Measurements from ENCODE around the gene TRAPPC12.
"Not testable (repeated sequence)": the region's sequence is repeated elsewhere in the genome, so short reads cannot be mapped to it uniquely, and the experiment has no call there.

TRAPPC12 gene

DNA sequence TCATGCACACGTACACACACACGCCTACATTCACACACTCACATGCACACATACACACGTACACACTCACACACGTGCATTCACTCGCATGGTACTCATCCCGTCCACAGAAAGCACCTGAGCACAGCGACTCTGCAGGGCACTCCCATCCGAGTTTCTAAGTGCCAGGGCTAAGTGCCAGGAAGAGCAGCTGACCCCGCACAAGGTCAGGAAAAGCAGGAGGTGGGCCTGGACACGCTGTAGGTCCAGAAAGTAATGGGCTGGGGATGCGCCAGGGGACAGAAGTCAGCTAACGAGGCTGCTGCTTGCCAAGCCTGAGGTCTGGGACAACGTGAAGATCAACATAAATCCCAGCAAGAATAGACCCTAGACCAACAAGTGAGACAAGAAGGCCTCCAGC, 124.0 kb downstream of the TRAPPC12 start:
- DNase-seq (ENCODE audit: insufficient read length, low spot score) (no peak), FAIRE-seq (no peak)
- TF ChIP-seq, protein P1, sequence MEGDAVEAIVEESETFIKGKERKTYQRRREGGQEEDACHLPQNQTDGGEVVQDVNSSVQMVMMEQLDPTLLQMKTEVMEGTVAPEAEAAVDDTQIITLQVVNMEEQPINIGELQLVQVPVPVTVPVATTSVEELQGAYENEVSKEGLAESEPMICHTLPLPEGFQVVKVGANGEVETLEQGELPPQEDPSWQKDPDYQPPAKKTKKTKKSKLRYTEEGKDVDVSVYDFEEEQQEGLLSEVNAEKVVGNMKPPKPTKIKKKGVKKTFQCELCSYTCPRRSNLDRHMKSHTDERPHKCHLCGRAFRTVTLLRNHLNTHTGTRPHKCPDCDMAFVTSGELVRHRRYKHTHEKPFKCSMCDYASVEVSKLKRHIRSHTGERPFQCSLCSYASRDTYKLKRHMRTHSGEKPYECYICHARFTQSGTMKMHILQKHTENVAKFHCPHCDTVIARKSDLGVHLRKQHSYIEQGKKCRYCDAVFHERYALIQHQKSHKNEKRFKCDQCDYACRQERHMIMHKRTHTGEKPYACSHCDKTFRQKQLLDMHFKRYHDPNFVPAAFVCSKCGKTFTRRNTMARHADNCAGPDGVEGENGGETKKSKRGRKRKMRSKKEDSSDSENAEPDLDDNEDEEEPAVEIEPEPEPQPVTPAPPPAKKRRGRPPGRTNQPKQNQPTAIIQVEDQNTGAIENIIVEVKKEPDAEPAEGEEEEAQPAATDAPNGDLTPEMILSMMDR (IDR thresholded peaks at IDR 0.05; ENCODE audit: insufficient read depth, missing control alignments), result no peak

DNA sequence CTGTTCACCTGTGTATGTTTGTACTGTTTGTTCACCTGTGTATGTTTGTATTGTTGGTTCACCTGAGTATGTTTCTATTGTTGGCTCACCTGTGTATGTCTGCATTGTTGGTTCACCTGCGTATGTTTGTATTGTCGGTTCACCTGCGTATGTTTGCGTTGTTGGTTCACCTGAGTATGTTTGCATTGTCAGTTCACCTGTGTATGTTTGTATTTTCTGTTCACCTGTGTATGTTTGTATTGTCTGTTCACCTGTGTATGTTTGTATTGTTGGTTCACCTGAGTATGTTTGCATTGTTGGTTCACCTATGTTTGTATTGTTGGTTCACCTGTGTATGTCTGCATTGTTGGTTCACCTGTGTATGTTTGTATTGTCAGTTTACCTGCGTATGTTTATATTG, 125.2 kb downstream of the TRAPPC12 start:
- TF ChIP-seq, protein P1 (IDR thresholded peaks at IDR 0.05; ENCODE audit: insufficient read depth, missing control alignments), result no peak
- no peak for DNase-seq (ENCODE audit: insufficient read length, low spot score)
- peak; percentile 72 for FAIRE-seq

GRCh38 chr2:3505771-3506170, 126.3 kb downstream of the TRAPPC12 start:
- no peak for DNase-seq (ENCODE audit: insufficient read length, low spot score)
- TF ChIP-seq, protein P1 (IDR thresholded peaks at IDR 0.05; ENCODE audit: insufficient read depth, missing control alignments), result no peak
- FAIRE-seq, result no peak

DNA sequence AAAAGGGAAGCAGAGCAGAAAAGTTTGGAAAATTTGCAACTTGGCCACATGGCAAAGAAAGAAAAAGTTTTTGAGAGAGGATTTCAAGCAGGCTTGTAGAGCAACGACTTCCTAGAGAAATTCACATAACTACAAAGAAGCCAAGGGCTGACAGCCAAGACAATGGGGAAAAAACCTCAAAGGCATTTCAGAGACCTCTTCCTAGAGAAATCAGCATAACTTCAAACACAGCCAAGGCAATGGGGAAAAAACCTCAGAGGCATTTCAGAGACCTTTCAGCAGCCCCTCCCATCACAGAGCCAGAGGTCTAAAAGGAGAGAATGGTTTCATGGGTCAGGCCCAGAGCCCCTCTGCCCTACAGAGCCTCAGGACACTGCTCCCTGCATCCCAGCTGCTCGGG, 132.6 kb downstream of the TRAPPC12 start:
- TF ChIP-seq, protein P1 (IDR thresholded peaks at IDR 0.05; ENCODE audit: insufficient read depth, missing control alignments), result no peak
- FAIRE-seq, result no peak
- no peak for DNase-seq (ENCODE audit: insufficient read length, low spot score)

DNA sequence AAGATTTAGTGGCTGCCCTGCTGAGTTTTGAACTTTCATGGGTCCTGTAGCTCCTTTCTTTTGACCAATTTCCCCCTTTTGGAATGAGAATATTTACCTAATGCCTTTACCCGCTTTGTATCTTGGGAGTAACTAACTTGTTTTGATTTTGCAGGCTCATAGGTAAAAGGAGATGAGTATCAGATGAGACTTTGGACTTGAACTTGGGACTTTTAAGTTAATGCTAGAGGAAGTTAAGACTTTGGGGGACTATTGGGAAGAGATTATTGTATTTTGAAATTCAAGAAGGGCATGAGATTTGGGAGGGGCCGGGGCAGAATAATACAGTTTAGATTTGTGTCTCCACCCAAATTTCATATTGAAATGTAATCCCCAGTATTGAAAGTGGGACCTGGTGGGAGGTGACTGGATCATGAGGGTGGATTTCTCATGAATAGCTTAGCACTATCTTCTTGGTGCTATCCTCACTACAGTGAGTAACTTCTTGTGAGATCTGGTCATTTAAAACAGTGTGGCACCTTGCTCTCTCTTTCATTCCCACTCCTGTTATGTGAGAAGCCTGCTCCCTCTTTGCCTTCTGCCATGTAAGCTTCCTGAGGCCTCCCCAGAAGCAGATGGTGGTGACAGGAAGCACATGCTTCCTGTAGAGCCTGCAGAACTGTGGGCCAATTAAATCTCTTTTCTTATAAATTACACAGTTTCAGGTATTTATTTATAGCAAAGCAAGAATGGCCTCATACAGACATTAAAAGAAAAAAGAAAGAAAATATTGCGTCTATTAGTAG, 133.7 kb downstream of the TRAPPC12 start:
- no peak for FAIRE-seq
- DNase-seq (ENCODE audit: insufficient read length, low spot score), result no peak
- TF ChIP-seq, protein P1 (IDR thresholded peaks at IDR 0.05; ENCODE audit: insufficient read depth, missing control alignments), result no peak

DNA sequence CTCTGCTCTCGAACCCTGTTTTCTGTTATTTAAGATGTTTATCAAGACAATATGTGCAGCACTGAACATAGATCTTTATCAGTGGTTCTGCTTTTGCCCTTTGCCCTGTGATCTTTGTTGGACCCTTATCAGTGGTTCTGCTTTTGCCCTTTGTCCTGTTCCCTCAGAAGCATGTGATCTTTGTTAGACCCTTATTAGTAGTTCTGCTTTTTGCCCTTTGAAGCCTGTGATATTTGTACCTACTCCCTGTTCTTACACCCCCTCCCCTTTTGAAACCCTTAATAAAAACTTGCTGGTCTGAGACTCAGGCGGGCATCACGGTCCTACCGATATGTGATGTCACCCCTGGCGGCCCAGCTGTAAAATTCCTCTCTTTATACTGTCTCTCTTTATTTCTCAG, 135.9 kb downstream of the TRAPPC12 start:
- not testable (repeated sequence) for DNase-seq (ENCODE audit: insufficient read length, low spot score); FAIRE-seq

GRCh38 chr2:3516831-3517230, 137.3 kb downstream of the TRAPPC12 start:
- TF ChIP-seq, protein P1 (IDR thresholded peaks at IDR 0.05; ENCODE audit: insufficient read depth, missing control alignments), result no peak
- FAIRE-seq, result no peak

More at GRCh38 chr2:3516831-3517230, 137.3 kb downstream of the TRAPPC12 start:
- DNase-seq (ENCODE audit: insufficient read length, low spot score), result no peak
